H1 (cell line): Measurements from ENCODE around the gene TRIM7. TPM values are rescaled to one million over a fixed set of nuclear protein-coding genes. Genes with fewer than 3 reads are reported as not detected.

Experiments
- BACH1 ChIP-seq: IDR thresholded peaks from 2 replicates; pipeline ENCODE4 v1.6.1; 2012; ENCODE audit warnings: low read length, improper control_type of control experiment
- CBX8 ChIP-seq: fragments of 300-800, 300-1000 bp; sonication (generic); IDR thresholded peaks from 2 replicates; pipeline ENCODE4 v1.7.1; 2016; ENCODE audit warnings: low read depth, low read length, borderline replicate concordance
- FOSL1 ChIP-seq: IDR thresholded peaks from 2 replicates; pipeline ENCODE4 v1.6.1; 2011; ENCODE audit warnings: mild to moderate bottlenecking, low read depth, low read length, moderate library complexity; ENCODE audit not compliant: insufficient read depth
- JUND ChIP-seq: IDR thresholded peaks from 2 replicates; pipeline ENCODE4 v1.6.1; 2011; ENCODE audit warnings: mild to moderate bottlenecking, improper control_type of control experiment, low read length
- MAFK ChIP-seq: IDR thresholded peaks from 2 replicates; pipeline ENCODE4 v1.6.1; 2012; ENCODE audit warnings: low read depth, mild to moderate bottlenecking, improper control_type of control experiment, low read length
- polyA plus RNA-seq, 7 experiments: library from polyadenylated mRNA; depleted of rRNA in 3 of 7; stranded (reverse) in 5 of 7; unstranded in 2 of 7; fragments of >200 nt in 5 of 7; fragments of 200-250 nt in 2 of 7; gene quantifications; 1 replicate in 5 of 7; 2 replicates in 1 of 7; 4 replicates in 1 of 7; pipeline versions ENCODE4 v1.2.1 to v1.2.3, GENCODE V29; 2011 to 2013; ENCODE audit warnings: missing spikeins in 2 of 7, mixed read lengths in 2 of 7
- total RNA-seq: library from RNA; stranded (reverse); fragmentation: NEBNext Ultra II Directional; extraction: Animal tissue kit (Norgen Biotek cat#: 25700); gene quantifications from 2 replicates; pipeline ENCODE4 v1.2.1, GENCODE V29; 2021

The TRIM7 gene
- total and polyA plus RNA-seq, 2 of the 8 experiments (the other 6 are each of a cell fraction or from before 2014, with no cell fraction given) = 0.36 to 0.47 TPM

DNA sequence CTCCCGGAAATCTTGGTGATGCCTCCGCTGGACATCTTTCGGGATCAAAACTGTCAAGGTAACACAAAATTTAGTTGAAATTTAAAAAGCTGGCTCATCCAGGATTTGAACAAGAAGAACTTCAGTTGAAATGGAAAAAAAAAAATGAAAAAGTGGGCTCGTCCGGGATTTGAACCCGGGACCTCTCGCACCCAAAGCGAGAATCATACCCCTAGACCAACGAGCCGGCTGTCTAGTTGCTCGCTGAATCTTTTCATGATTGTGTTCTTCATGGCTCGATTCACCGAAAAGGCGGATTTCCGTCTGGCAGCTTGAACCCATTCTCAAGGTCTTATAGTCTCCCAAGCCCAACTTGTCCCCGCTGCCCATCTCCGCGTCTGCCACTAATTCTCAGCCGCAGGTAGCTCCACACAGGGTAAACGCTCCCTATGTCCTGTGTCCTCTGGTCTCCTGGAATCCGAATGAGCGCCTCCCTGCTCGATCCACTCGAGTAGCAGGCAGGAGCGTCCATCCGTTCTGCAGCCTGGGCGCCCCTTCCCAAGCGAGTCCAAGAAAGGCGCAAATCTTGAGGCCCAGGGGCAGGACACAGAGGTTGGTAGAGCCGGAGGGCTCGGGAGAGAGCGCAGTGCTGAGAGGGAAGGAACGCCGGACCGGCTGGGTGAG is 16.2 kb downstream of the TRIM7 start (continued):
- TF ChIP-seq FOSL1 = no peak
- TF ChIP-seq JUND = no peak
- TF ChIP-seq MAFK = peak; percentile 76; the same call in 1 of the 2 replicates
- no peak for TF ChIP-seq CBX8
- TF ChIP-seq BACH1 = no peak
